Loucy (cell line): Measurements from ENCODE around the gene UQCRC1.

Experiments used
- H2AFZ ChIP-seq: fragments of 200-600 bp; sonication (generic); 2 replicates; pipeline ENCODE4 v1.6.0; 2016; ENCODE audit warnings: antibody characterized with exemption, mild to moderate bottlenecking, low read length, moderate library complexity
- H3F3A ChIP-seq: fragments of 200-600 bp; 2 replicates; pipeline ENCODE4 v1.6.0; 2016; ENCODE audit warnings: antibody characterized with exemption, low read depth, mild to moderate bottlenecking
- H3K27me3 ChIP-seq: fragments of 200-600 bp; sonication (generic); 2 replicates; pipeline ENCODE4 v1.6.1; 2014; ENCODE audit warnings: low read length, mild to moderate bottlenecking; ENCODE audit not compliant: insufficient read depth, poor library complexity, severe bottlenecking
- H3K36me3 ChIP-seq: fragments of 200-600 bp; sonication (generic); 2 replicates; pipeline ENCODE4 v1.6.1; 2016; ENCODE audit warnings: low read length; ENCODE audit not compliant: insufficient read depth
- H3K4me1 ChIP-seq: fragments of 200-600 bp; sonication (generic); 2 replicates; pipeline ENCODE4 v1.5.1; 2014; ENCODE audit warnings: low read length, mild to moderate bottlenecking; ENCODE audit not compliant: insufficient read depth, poor library complexity, severe bottlenecking
- H3K4me2 ChIP-seq: fragments of 200-600 bp; sonication (generic); 2 replicates; pipeline ENCODE4 v1.6.0; 2014; ENCODE audit warnings: antibody characterized with exemption, low read length, low read depth, mild to moderate bottlenecking; ENCODE audit not compliant: poor library complexity, severe bottlenecking
- H3K4me3 ChIP-seq: fragments of 200-600 bp; sonication (generic); 2 replicates; pipeline ENCODE4 v1.5.1; 2014; ENCODE audit warnings: low read length, mild to moderate bottlenecking, mixed read lengths; ENCODE audit not compliant: poor library complexity, severe bottlenecking
- H3K79me2 ChIP-seq: fragments of 200-600 bp; sonication (generic); 2 replicates; pipeline ENCODE4 v1.6.1; 2014; ENCODE audit warnings: low read length; ENCODE audit not compliant: insufficient read depth
- H3K9ac ChIP-seq: fragments of 200-600 bp; sonication (generic); 2 replicates; pipeline ENCODE4 v1.6.0; 2014; ENCODE audit warnings: mild to moderate bottlenecking, low read depth, low read length, moderate library complexity; ENCODE audit not compliant: poor library complexity, severe bottlenecking
- H3K9me2 ChIP-seq: fragments of 200-600 bp; sonication (generic); replicated peaks from 2 replicates; pipeline ENCODE4 v1.6.1; 2016; ENCODE audit warnings: low read depth, low read length, mixed read lengths
- H3K9me3 ChIP-seq: fragments of 200-600 bp; sonication (generic); 2 replicates; pipeline ENCODE4 v1.6.1; 2014; ENCODE audit warnings: mild to moderate bottlenecking, antibody characterized with exemption, low read length, low read depth; ENCODE audit not compliant: insufficient read depth
- H4K20me1 ChIP-seq: fragments of 200-600 bp; sonication (generic); 2 replicates; pipeline ENCODE4 v1.6.0; 2014; ENCODE audit warnings: antibody characterized with exemption, low read length, mild to moderate bottlenecking; ENCODE audit not compliant: insufficient read depth, poor library complexity, severe bottlenecking
- EZH2phosphoT487 ChIP-seq: fragments of 200-600 bp; IDR thresholded peaks from 2 replicates; pipeline ENCODE4 v1.6.1; 2018; ENCODE audit warnings: antibody characterized with exemption, mild to moderate bottlenecking, moderate library complexity, borderline replicate concordance
- TF ChIP-seq, protein P1 (sequence below): fragments of 200-600 bp; sonication (generic); conservative IDR thresholded peaks from 2 replicates; pipeline ENCODE4 v1.5.1; 2014; ENCODE audit warnings: mild to moderate bottlenecking, antibody characterized with exemption, low read length

Gene UQCRC1

DNA sequence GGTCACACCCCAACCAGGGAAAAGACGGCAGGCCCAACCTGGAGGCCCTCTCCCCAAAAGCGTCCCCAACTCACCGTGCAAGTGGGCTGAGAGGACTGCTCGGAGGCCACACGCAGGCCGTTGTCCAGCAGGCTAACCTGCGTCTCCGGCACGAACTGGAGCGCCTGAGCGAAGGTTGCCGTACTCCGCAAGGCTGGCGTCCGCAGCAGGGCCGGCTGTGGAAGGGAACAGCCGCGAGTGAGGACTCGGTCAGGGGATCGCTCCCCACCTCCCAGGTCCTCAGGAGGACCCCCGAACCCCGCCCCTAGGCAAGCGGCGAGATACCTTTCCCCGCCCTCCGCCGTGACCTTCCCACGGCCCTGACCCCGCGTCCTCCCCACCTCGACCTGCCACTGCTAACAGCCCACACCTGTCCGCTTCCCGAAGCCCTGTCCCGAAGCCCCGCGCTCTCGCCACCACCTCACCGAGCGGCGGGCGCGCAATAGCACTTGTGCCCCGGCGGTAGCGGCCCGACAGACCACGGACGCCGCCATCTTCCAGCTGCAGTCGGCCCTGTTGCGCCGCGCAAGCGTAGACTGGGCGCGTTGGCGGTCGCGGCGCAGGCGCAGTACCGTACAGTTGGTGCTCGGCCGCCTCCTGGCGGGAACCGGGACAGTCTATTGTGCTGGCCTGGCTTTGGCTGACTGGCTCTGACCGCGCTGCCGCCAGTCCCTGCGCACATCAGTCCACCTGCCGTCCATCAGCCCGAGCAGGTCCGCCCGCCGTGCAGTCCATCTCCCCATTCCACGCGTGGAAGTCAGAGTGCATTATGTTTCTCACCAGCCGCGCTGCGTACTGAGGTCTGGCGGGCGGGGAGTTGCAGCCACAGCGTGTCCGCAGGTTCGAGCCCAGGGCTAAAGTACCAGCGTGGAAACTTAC lies at the start of gene UQCRC1:
UQCRC1 (minus strand) TSS at position 559 of the 918 bp plus-strand sequence; CDS start at position 533, 26 bp downstream.
- peaks cover 19% of the 10 kb centered on the region; the same call in 1 of the 2 replicates for H3K36me3 ChIP-seq
- no peak for TF ChIP-seq EZH2phosphoT487
- TF ChIP-seq, protein P1, sequence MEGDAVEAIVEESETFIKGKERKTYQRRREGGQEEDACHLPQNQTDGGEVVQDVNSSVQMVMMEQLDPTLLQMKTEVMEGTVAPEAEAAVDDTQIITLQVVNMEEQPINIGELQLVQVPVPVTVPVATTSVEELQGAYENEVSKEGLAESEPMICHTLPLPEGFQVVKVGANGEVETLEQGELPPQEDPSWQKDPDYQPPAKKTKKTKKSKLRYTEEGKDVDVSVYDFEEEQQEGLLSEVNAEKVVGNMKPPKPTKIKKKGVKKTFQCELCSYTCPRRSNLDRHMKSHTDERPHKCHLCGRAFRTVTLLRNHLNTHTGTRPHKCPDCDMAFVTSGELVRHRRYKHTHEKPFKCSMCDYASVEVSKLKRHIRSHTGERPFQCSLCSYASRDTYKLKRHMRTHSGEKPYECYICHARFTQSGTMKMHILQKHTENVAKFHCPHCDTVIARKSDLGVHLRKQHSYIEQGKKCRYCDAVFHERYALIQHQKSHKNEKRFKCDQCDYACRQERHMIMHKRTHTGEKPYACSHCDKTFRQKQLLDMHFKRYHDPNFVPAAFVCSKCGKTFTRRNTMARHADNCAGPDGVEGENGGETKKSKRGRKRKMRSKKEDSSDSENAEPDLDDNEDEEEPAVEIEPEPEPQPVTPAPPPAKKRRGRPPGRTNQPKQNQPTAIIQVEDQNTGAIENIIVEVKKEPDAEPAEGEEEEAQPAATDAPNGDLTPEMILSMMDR = peak; percentile 59
- no peaks in the 10 kb centered on the region for H3K9me2 ChIP-seq
- H3K4me1 ChIP-seq = peaks cover 19% of the 10 kb centered on the region
- peaks cover 8% of the 10 kb centered on the region for H4K20me1 ChIP-seq
- H3F3A ChIP-seq = no peaks in the 10 kb centered on the region
- no peaks in the 10 kb centered on the region for H3K27me3 ChIP-seq
- peaks cover 45% of the 10 kb centered on the region for H3K79me2 ChIP-seq
- H3K4me3 ChIP-seq = peak within 1 kb of the TSS; percentile 91
- H3K4me2 ChIP-seq = peak within 1 kb of the TSS; percentile 98
- H3K9me3 ChIP-seq = no peaks in the 10 kb centered on the region
- H3K9ac ChIP-seq = peak within 1 kb of the TSS; percentile 96
- peak within 1 kb of the TSS; percentile 98 for H2AFZ ChIP-seq

DNA sequence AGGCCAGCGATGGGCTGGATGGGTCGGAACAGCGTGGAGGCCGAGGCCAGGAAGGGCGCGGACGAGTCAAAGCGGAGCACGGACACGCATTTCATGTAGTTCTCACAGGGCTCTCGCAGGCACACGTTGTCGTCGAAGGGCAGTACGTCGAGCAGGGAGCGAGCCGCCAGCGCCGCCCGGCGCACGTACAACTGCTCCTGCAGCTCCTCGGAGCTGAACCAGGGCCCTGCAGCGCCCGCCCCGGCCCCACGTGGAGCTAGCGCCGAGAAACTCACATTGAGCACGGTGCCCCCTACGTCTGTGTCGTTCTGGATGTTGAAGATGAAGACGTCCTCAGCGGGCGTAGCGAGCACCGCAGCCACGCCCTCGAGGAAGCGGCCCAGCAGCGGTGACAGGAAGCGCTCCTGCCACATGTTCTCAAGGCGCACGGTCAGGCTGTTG lies 47.4 kb upstream of the UQCRC1 start:
- Histone ChIP-seq H3K36me3 (no peaks in the 10 kb centered on the region), H2AFZ (no peak overlapping the region), H3K4me3 (peak overlapping the region; percentile 71), H3K9me2 (no peaks in the 10 kb centered on the region), H3K9ac (peak overlapping the region; percentile 54), H3K9me3 (no peaks in the 10 kb centered on the region), H3K79me2 (no peaks in the 10 kb centered on the region), H3K4me2 (peak overlapping the region; percentile 57), H4K20me1 (no peaks in the 10 kb centered on the region), H3K27me3 (no peaks in the 10 kb centered on the region), H3F3A (no peaks in the 10 kb centered on the region), H3K4me1 (no peaks in the 10 kb centered on the region)
- TF ChIP-seq EZH2phosphoT487 = no peak
- TF ChIP-seq, protein P1 = no peak

DNA sequence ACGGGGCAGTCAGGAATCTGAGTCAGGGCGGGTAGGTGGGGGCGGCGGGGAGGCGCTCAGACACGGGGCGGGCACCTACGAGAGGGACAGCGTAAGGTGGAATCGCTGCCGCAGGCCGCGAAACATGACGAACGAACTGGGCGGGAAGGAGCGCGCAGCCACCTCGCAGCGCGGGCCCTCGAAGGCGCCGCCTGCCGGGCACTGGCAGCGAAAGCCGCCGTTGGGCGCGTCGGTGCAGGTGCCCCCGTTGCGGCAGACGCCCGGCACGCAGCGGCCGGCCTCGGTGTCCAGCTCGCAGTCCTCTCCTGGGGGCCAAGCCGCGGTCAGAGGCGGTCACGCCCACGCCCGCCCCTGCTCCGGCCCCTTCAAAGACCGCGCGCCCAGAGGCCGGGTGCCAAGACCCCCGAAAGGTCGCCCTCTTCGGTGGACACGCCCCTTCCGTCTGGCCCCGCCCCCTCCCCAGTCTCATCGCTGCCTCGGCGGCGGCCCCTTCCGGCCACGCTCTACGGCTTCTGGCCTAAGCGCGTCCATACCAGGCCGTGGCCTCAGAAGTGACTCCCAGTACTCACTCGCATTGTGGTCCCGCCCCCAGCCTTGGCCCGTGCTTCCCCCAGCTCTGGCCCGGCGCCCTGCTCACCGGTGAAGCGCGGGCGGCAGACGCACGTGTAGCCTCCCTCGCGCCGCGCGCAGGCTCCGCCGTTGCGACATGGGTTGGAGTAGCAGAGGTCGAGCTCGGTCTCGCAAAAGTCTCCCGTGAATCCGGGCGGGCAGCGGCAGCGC lies 46.8 kb upstream of the UQCRC1 start:
- Histone ChIP-seq H3K9me2 (no peaks in the 10 kb centered on the region), H2AFZ (peak overlapping the region; percentile 75; the same call in 1 of the 2 replicates), H3K9me3 (no peaks in the 10 kb centered on the region), H3K79me2 (no peaks in the 10 kb centered on the region), H4K20me1 (no peaks in the 10 kb centered on the region), H3K4me3 (peak overlapping the region; percentile 71), H3K27me3 (no peaks in the 10 kb centered on the region), H3F3A (no peaks in the 10 kb centered on the region), H3K4me1 (no peaks in the 10 kb centered on the region), H3K4me2 (peak overlapping the region; percentile 57), H3K9ac (peak overlapping the region; percentile 54), H3K36me3 (no peaks in the 10 kb centered on the region)
- no peak for TF ChIP-seq EZH2phosphoT487
- TF ChIP-seq, protein P1 = peak; percentile 48
